ENCODE results near the gene WFDC5.

WFDC5 gene

GRCh38 chr20:45088247-45088646 lies 26.7 kb downstream of the WFDC5 start:
- peaks cover 25% of the 10 kb centered on the region for H3K4me1 Mint-ChIP-seq
- no peaks in the 10 kb centered on the region for H3K27me3 Mint-ChIP-seq
- DNase-seq (ENCODE audit: low spot score in 2 of 2), result no peak
- H3K4me3 Mint-ChIP-seq, result no peak overlapping the region
- no peaks in the 10 kb centered on the region for H3K9me3 Mint-ChIP-seq
- ATAC-seq (ENCODE audit: low read depth), result no peak
- H3K27ac Mint-ChIP-seq, result no peak overlapping the region
- H3K36me3 Mint-ChIP-seq, result peaks cover 14% of the 10 kb centered on the region

GRCh38 chr20:45087814-45088213 lies 27.2 kb downstream of the WFDC5 start:
- H3K4me3 Mint-ChIP-seq, result no peak overlapping the region
- H3K36me3 Mint-ChIP-seq, result peaks cover 18% of the 10 kb centered on the region
- peaks cover 28% of the 10 kb centered on the region for H3K4me1 Mint-ChIP-seq
- ATAC-seq (ENCODE audit: low read depth) (no peak), DNase-seq (ENCODE audit: low spot score in 2 of 2) (no peak)
- H3K9me3 Mint-ChIP-seq, result peaks cover 1% of the 10 kb centered on the region
- peak overlapping the region; percentile 36 for H3K27ac Mint-ChIP-seq
- H3K27me3 Mint-ChIP-seq, result no peaks in the 10 kb centered on the region

DNA sequence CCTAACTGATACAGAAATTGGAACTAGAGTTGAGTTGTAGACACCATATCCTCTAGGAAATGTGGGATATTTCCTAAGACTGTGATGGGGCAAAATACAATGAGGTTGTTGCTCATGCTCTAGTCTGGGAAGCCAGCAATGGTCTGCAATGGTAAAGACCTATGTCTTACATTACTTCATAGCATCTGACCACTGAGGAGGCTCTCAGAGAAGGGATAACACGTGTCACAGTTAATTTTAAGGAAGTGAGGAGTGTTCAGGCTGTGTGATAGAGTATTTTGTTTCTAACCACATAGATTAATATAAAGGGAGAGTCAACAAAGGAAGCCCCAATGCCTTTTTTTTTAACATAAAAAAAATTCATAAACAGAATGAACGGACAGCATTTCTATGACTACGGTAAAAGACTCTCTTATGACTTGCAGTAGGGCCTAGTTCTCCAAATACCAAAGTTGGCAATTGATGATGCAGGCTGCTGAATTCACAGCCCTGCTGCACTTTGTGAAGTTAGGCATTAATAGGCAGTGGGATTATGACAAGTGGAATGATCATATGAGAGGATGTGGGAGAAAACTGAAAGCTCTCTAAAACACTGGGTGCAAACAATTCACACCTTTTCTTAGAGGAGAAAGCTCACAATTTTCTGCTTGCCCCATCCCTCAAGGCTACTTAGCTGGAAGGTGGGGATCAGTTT lies 27.7 kb downstream of the WFDC5 start:
- H3K9me3 Mint-ChIP-seq, result peaks cover 2% of the 10 kb centered on the region
- H3K36me3 Mint-ChIP-seq, result peaks cover 22% of the 10 kb centered on the region
- DNase-seq (ENCODE audit: low spot score in 2 of 2) (no peak), ATAC-seq (ENCODE audit: low read depth) (peak; percentile 62)
- H3K27me3 Mint-ChIP-seq, result no peaks in the 10 kb centered on the region
- peak overlapping the region; percentile 36 for H3K27ac Mint-ChIP-seq
- H3K4me3 Mint-ChIP-seq, result no peak overlapping the region
- peaks cover 29% of the 10 kb centered on the region for H3K4me1 Mint-ChIP-seq

- Mint-ChIP-seq H3K36me3 (peaks cover 32% of the 10 kb centered on the region), H3K9me3 (peaks cover 7% of the 10 kb centered on the region), H3K27me3 (no peaks in the 10 kb centered on the region), H3K4me1 (peaks cover 29% of the 10 kb centered on the region), H3K27ac (peak overlapping the region; percentile 72), H3K4me3 (no peak overlapping the region)
- no peak for DNase-seq (ENCODE audit: low spot score in 2 of 2)
- no peak for ATAC-seq (ENCODE audit: low read depth)
Measured at GRCh38 chr20:45085867-45086266, 29.1 kb downstream of the WFDC5 start.

DNA sequence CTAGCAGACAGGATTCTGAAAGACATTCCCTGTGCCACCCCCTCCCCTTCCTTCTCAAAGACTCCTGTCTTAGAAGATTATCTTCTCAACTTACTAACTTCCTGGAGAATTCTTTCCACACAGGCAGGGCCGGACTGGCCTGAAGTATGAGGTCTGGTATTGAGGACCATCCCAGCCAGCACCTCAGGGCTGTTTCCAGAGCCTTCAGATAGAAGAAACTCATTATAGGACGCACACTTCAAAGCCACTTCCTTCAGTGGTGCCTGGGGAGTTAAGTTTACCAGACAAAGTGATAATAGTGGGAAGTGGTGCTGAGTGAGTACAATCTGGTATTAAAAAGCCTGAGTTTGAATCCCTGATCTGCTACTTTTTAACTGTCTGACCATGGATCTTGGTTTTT lies 29.7 kb downstream of the WFDC5 start:
- no peaks in the 10 kb centered on the region for H3K27me3 Mint-ChIP-seq
- no peak overlapping the region for H3K4me3 Mint-ChIP-seq

GRCh38 chr20:45083127-45083526 lies 31.8 kb downstream of the WFDC5 start:
- no peaks in the 10 kb centered on the region for H3K27me3 Mint-ChIP-seq
- peaks cover 29% of the 10 kb centered on the region for H3K4me1 Mint-ChIP-seq
- ATAC-seq (ENCODE audit: low read depth), result no peak
- DNase-seq (ENCODE audit: low spot score in 2 of 2), result no peak
- peaks cover 49% of the 10 kb centered on the region for H3K36me3 Mint-ChIP-seq
- peaks cover 8% of the 10 kb centered on the region for H3K9me3 Mint-ChIP-seq
- H3K27ac Mint-ChIP-seq, result peak overlapping the region; percentile 24
- no peak overlapping the region for H3K4me3 Mint-ChIP-seq

More for the DNA sequence above, 29.7 kb downstream of the WFDC5 start:
- peaks cover 29% of the 10 kb centered on the region for H3K4me1 Mint-ChIP-seq
- DNase-seq (ENCODE audit: low spot score in 2 of 2) (no peak), ATAC-seq (ENCODE audit: low read depth) (no peak)
- H3K27ac Mint-ChIP-seq, result peak overlapping the region; percentile 72
- H3K9me3 Mint-ChIP-seq, result peaks cover 8% of the 10 kb centered on the region
- H3K36me3 Mint-ChIP-seq, result peaks cover 38% of the 10 kb centered on the region

- H3K36me3 Mint-ChIP-seq, result peaks cover 49% of the 10 kb centered on the region
- ATAC-seq (ENCODE audit: low read depth) (no peak), DNase-seq (ENCODE audit: low spot score in 2 of 2) (no peak)
- no peak overlapping the region for H3K4me3 Mint-ChIP-seq
- H3K27me3 Mint-ChIP-seq, result no peaks in the 10 kb centered on the region
- peaks cover 22% of the 10 kb centered on the region for H3K4me1 Mint-ChIP-seq
- peaks cover 8% of the 10 kb centered on the region for H3K9me3 Mint-ChIP-seq
- H3K27ac Mint-ChIP-seq, result no peak overlapping the region
Measured at GRCh38 chr20:45082468-45082867, 32.5 kb downstream of the WFDC5 start.

- Mint-ChIP-seq H3K27ac (peak overlapping the region; percentile 8), H3K27me3 (no peaks in the 10 kb centered on the region), H3K9me3 (peaks cover 8% of the 10 kb centered on the region), H3K36me3 (peaks cover 55% of the 10 kb centered on the region), H3K4me3 (no peak overlapping the region), H3K4me1 (peaks cover 14% of the 10 kb centered on the region)
- DNase-seq (ENCODE audit: low spot score in 2 of 2), result no peak
- ATAC-seq (ENCODE audit: low read depth), result no peak
Measured at GRCh38 chr20:45080867-45081624, 33.9 kb downstream of the WFDC5 start.

- Mint-ChIP-seq H3K27me3 (no peaks in the 10 kb centered on the region), H3K36me3 (peaks cover 56% of the 10 kb centered on the region), H3K4me1 (peaks cover 2% of the 10 kb centered on the region), H3K9me3 (peaks cover 6% of the 10 kb centered on the region), H3K27ac (peak overlapping the region; percentile 33), H3K4me3 (no peak overlapping the region)
- DNase-seq (ENCODE audit: low spot score in 2 of 2) (no peak), ATAC-seq (ENCODE audit: low read depth) (no peak)
Measured at GRCh38 chr20:45077559-45077958, 37.4 kb downstream of the WFDC5 start.

GRCh38 chr20:45073221-45073620 lies 41.8 kb downstream of the WFDC5 start:
- peaks cover 14% of the 10 kb centered on the region for H3K4me1 Mint-ChIP-seq
- H3K27me3 Mint-ChIP-seq, result no peaks in the 10 kb centered on the region
- DNase-seq (ENCODE audit: low spot score in 2 of 2), result no peak
- peaks cover 43% of the 10 kb centered on the region for H3K36me3 Mint-ChIP-seq
- peak overlapping the region; percentile 55 for H3K27ac Mint-ChIP-seq
- ATAC-seq (ENCODE audit: low read depth), result no peak
- H3K4me3 Mint-ChIP-seq, result no peak overlapping the region
- no peaks in the 10 kb centered on the region for H3K9me3 Mint-ChIP-seq

GRCh38 chr20:45072066-45072465 lies 42.9 kb downstream of the WFDC5 start:
- Mint-ChIP-seq H3K9me3 (no peaks in the 10 kb centered on the region), H3K27ac (no peak overlapping the region), H3K4me3 (no peak overlapping the region), H3K27me3 (no peaks in the 10 kb centered on the region), H3K36me3 (peaks cover 46% of the 10 kb centered on the region), H3K4me1 (peaks cover 17% of the 10 kb centered on the region)
- DNase-seq (ENCODE audit: low spot score in 2 of 2) (no peak), ATAC-seq (ENCODE audit: low read depth) (no peak)

DNA sequence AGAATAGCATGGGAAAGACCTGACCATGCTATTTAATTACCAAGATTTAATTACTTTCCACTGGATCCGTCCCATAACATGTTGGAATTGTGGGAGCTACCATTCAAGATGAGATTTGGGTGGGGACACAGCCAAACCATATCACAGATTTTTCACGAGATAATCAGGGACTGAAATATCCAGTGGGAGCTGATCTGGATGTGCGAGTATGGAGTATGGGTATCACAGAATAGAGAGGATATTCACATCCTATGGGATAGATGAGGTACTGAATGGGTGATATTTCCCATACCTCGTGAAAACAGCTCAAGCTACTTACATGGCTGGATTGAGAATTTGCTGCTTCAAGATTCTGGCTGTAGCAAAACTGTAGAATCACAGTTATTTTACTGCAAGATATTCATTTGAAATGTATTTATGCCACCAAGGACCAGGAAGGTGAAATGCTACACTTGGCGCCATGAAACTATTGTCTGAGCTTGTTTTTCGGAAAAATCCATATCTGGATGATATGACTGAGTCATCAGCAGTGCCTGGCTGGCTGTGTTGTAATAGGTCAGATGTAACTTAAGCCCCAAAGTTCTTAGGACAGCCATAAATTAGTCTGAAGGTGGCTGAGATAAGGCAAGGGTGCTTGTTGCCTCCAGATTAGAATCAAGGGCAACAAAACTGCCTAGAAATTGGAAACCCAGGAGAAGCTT lies 43.9 kb downstream of the WFDC5 start:
- no peak overlapping the region for H3K4me3 Mint-ChIP-seq
- H3K27me3 Mint-ChIP-seq, result no peaks in the 10 kb centered on the region
- H3K9me3 Mint-ChIP-seq, result no peaks in the 10 kb centered on the region
- peaks cover 18% of the 10 kb centered on the region for H3K4me1 Mint-ChIP-seq
- peak overlapping the region; percentile 58 for H3K27ac Mint-ChIP-seq
- no peak for DNase-seq (ENCODE audit: low spot score in 2 of 2)
- no peak for ATAC-seq (ENCODE audit: low read depth)
- peaks cover 44% of the 10 kb centered on the region for H3K36me3 Mint-ChIP-seq

GRCh38 chr20:45069261-45069660 lies 45.7 kb downstream of the WFDC5 start:
- Mint-ChIP-seq H3K9me3 (no peaks in the 10 kb centered on the region), H3K27me3 (no peaks in the 10 kb centered on the region)

DNA sequence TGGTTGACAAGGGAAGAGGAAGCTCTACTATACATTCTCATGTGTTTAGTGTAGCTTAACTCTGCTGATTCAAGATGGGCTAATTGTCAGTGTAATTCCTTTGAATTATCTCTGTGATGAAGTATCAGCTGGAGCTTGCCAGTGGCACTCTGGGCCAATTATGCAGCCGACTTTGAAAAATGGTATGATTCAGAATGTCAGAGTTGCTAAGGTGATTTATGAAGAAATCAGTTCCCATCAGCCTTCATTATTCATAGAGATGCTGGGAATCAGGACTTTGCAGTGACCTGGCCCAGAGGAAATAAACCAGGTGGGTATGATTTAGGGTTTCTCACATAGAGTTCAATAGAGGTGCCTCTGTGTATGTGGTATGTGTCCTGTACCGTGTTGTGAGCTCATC lies 47.4 kb downstream of the WFDC5 start:
- Mint-ChIP-seq H3K27ac (no peak overlapping the region), H3K27me3 (no peaks in the 10 kb centered on the region), H3K4me1 (peaks cover 32% of the 10 kb centered on the region), H3K36me3 (peaks cover 40% of the 10 kb centered on the region), H3K4me3 (no peak overlapping the region), H3K9me3 (no peaks in the 10 kb centered on the region)
- DNase-seq (ENCODE audit: low spot score in 2 of 2) (no peak), ATAC-seq (ENCODE audit: low read depth) (no peak)

More at GRCh38 chr20:45069261-45069660, 45.7 kb downstream of the WFDC5 start:
- Mint-ChIP-seq H3K4me3 (no peak overlapping the region), H3K36me3 (peaks cover 40% of the 10 kb centered on the region), H3K27ac (peak overlapping the region; percentile 80), H3K4me1 (peaks cover 30% of the 10 kb centered on the region)
- no peak for DNase-seq (ENCODE audit: low spot score in 2 of 2)
- no peak for ATAC-seq (ENCODE audit: low read depth)
